CD4-positive, alpha-beta T cell treated with Interleukin-6 at 100 ng/mL for 8 hours (primary cell): ENCODE results near the gene THBS3.
A peak's percentile ranks its signal among the peaks of the same experiment; 100 is the strongest.
"Not testable (repeated sequence)": the region's sequence is repeated elsewhere in the genome, so short reads cannot be mapped to it uniquely, and the experiment has no call there.

Experiments
- DNase-seq: peaks from one replicate; pipeline ENCODE4 v3.0.0-alpha.2; 2020; ENCODE audit warnings: mixed read lengths, low spot score

THBS3 gene

DNA sequence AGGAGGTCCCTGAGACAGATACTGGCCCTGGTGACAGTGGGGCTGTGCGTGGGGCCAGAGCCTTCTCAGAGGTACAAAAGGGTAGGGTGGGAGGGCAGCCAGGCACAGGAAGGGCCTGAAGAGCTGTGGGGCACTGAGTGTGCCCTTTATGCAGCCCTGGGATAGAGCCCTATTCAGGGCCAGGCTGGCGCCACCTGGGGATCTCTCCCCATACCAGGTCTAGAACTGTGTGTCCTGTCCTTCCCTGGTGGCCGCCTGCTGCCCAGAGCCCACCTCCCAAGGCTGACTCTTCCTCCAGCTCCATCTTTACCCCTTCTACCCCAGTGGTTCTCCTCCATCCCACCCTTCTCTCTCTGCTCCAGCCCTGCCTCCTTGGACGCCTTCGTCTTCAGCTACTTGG lies 25.8 kb upstream of the THBS3 start:
- DNase-seq: not testable (repeated sequence)

- not testable (repeated sequence) for DNase-seq
Measured at GRCh38 chr1:155232001-155232978, 24.6 kb upstream of the THBS3 start.

- not testable (repeated sequence) for DNase-seq
Measured at GRCh38 chr1:155231302-155231701, 23.6 kb upstream of the THBS3 start.

DNA sequence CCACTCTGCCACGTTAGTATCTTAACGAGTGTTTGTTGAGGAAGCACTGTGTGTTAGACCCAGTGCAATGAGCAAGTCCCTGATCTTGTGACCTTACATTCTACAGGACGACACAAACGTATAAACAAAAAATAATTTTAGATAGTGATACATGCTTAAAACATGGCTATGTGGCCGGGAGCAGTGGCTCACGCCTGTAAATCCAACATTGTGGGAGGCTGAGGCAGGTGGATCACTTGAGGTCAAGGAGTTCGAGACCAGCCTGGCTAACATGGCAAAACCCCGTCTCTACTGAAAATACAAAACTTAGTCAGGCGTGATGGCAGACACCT lies 20.4 kb upstream of the THBS3 start:
- no peak for DNase-seq

DNA sequence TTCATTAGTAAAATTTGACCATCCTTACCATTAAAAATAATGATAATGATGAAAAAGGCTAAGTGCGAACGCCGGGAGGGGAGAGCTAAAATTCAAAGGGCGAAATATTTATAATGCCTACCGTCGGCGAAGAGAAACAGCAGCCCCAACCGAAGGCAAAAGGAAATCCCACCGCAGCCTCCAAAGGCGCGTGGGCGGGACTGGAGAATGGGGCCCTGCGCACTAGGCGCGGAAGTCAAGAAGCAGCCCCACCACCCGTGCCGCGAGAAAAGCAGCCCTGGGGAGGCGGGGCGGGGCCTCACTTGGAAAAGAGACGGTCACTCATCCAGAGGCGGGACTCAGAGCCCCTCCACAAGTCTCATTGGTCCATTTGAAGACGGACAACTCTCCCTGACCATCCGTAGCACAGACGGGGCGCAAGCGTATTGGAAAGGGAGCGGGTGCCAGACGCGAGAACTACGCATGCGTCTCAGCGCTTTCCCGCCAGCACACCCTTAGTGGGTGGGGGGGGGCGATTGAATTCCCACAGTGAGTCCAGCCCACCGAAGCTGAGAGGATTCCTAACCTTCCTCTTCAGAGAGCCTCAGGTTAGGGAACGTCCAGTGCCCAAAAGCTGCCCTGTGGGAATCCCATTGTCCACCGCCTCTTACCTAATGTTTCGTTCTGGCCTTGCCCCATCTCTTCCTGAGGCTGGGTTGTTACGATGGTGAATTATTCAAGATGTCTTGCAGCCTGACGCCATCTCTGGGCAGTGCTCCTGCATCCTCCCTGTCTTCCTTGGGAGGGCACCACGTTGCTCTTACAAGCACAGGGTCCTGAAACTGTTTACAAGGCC lies 19.8 kb upstream of the THBS3 start:
- DNase-seq: peak; percentile 99

DNA sequence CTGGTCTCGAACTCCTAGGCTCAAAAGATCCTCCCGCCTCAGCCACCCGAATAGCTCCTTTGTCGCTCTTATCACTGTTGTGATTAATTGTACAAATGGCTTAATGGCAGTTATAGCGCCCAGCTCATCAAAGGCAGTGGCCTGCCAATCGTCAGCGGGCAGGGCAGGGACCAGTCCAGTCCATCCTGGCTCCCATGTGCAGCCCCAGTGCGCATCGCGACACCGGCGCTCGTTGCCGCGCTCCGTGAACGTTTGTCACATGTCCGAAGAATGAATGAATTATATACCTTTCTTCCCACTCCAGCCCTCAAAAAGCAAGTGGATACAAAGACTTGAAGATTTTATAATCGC lies 19.2 kb upstream of the THBS3 start:
- DNase-seq: no peak

DNA sequence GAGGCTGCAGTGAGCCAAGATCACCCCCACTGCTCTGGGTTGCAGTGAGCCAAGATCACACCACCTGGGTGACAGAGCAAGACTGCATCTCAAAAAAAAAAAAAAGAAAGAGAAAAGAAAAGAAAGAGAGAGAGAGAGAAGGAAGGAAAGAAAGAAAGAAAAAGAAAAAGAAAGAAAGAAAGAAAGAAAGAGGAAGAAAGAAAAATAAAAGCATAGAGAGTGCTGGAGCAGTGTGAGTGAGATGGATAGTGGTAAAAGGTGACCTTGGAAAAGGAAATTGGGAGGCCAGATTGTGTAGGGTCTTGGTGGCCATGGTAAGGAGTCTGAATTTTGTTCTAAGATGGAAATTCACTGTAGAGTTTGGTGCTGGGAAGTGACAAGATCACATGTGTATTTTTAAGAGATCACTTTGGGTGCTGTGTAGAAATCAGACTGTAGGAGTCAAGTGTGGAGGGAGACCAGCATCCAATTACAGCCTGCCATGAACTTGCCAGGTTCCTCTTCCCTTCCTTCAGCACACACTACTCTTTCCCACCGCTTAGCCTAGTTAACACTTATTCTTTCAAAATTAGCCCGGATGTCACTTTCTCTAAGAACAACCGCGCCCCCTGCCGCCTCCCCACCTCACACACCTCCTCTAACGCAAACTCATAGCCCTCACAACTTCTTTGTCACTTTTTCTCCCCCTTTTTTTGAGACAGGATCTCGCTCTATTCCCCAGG lies 18.7 kb upstream of the THBS3 start:
- DNase-seq: peak; percentile 84

DNA sequence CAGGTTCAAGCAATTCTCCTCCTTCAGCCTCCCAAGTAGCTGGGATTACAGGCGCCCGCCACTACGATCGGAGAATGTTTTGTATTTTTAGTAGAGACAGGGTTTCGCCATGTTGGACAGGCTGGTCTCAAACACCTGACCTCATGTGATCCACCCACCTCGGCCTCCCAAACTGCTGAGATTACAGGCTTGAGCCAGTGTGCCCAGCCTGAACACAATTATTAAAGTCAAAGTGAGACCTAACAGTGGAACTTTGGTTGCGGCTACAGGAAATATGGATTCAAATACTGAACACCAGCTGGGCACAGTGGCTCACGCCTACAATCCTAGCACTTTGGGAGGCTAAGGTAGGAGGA lies 17.7 kb upstream of the THBS3 start:
- DNase-seq: not testable (repeated sequence)

- DNase-seq: no peak
Measured at GRCh38 chr1:155223047-155223446, 15.3 kb upstream of the THBS3 start.

DNA sequence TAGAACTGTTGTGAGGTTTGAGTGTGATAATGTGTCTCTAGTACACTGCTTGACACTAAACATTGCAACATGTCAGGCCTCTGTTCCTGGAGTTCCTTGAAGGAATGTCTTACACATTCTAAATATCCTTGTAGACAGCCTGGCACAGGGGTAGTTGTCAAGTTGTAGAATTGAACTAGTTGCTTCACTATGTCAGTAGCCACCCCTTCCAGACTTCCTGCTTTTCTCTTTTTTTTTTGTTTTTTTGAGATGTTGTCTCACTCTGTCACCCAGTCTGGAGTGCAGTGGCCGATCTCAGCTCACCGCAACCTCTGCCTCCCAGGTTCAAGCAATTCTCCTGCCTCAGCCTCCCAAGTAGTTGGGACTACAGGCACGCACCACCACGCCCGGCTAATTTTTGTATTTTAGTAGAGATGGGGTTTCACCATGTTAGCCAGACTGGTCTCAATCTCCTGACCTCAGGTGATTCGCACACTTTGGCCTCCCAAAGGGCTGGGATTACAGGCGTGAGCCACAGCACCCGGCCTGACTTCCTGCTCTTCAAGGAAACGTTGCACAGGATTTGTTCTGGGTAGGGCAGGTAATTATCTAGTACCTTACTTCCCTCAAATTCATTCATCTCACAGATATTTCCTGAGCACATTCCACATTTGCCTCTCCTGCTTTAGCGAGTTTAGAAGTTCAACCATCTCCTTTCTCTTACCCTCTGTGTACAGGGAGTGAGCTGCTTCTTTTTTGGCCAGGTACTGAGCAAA lies 12.7 kb upstream of the THBS3 start:
- DNase-seq: not testable (repeated sequence)

DNA sequence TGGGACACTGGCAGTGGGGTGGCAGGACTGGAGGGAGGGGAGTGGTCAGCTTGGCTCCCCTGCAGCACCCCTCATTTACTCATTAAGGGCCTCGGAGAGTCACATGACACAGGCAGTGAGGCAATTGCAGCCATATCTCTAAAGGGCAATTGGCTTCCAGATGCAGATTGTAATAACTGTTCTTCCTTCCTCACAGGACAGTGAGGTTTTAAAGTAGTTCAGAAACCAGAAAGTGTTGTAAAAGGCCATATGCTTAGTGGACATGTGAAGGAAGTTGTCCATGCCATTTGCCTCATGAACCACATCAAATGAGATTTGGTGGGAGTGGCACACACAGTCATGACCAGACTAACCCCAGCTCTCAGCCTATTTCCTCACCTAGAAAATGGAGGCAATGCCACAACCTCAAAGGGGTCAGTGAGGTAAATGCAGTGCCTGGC lies 11.9 kb upstream of the THBS3 start:
- DNase-seq: no peak

DNA sequence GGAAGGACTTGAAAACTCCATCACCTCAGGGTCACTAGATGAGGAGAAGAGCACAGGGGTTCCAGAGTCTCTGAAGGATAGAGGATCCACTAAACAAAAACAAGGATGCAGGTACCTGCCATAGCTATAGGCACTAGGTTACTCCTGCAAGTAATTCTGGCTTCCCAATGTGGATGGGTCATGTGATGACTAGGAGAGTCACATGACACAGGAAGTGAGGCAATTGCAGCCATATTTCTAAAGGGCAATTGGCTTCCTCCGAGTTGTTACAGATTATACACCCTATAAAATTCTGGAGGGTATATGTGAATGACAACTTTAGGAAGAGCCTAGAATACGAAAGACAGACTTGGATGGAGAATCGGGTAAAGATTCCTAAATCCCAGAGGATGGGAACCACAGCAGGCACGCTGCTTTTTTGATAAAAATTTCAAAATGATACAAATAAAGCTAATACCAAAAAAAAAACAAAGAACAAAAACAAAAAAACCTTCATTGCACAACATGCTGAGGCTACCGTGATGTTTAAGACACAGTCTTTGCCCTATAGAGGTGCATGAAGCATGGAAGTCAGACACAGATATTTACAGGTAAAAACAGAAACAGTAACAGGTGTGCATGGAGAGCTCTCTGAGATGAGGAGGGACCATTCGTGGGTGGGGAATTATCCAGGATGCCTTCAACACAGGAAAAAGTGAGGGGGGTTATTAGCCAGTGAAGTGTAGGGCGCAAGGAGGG lies 11.3 kb upstream of the THBS3 start:
- no peak for DNase-seq

DNA sequence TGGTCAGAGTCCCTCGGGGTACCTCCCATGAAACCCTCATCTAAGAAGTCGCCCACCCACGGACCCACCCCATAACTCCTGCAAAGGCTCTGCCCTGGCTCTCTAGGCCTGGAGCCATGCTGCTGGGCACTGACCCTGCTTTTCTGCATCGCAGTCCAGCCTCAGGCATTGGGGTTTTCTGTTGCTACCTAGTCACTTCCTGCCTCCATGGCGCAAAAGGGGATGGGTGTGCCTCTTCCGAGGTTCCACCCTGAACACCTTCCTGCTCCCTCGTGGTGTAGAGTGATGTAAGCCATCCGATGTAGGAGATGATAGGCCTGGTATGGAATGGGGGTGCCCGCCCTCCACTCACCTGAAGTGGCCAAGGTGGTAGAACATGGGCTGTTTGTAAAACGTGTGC lies 7.0 kb upstream of the THBS3 start:
- DNase-seq: not testable (repeated sequence)

- DNase-seq: not testable (repeated sequence)
Measured at GRCh38 chr1:155212051-155212440, 4.3 kb upstream of the THBS3 start.

DNA sequence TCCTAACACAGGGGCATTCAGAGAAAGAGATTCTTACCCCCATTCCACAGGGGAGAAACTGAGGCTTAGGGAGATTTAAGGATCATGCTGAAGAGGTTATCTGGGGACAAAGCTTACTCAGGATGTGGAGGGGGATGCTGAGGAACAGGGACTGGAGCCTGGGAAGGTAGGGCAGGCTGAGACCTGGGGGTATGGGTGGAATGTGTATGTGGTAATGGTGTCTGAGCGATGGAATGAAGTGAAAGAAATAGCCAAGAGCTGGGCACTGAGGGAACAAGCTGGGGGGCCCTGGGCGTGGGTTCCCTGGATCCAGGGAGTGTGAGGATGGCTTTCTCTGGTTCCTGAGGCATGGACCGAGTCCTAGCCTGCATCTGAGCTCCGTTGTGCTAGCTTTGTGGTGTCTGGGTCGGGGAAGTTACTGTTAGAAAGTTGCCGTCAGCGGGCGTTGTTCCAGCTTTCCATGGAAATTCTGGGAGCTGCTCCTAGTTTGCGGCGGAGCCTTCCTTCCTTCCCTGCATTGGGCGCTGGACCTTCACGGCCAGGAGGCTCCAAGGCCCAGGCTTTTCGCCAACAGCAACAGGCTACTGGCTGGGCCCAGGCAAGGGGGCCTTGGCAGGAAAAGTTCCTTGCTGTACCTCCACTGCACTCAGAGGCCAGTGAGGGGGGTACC lies 3.8 kb upstream of the THBS3 start:
- not testable (repeated sequence) for DNase-seq

DNA sequence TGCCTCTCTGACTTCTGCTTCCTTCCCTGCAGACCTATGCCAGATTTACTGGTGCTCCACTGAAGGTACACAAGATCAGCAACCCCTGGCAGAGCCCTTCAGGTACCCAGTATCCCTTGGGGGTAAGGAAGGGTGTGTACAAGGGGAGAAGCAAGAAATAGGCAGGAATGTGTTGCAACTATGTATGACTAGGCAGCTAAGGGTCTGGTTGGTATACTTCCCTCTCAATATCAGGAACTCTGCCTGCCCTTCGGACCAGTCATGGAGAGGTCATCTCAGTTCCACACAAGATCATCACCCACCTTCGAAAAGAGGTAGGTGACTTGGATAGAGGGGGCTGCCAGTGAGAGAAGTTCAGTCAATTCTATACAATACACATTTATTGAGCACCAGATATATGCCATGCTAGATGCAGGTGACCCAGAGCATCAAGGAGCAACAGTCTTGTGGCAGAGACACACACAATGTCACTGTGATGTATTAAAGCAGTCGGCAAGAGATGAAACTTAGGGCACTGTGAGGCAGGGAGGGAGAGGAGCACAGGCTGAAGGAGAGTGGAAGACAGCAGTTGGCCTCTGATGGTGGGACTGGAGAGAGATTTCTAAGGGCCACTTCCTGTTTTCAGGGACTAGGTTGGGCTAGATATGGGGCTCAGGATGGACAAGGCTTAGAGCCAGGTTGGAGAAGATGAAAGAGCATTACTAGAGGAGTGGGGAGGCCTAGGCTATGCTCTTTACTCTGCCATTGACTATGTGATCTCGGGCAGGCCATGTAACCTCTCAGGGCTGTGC lies 2.8 kb upstream of the THBS3 start:
- no peak for DNase-seq

DNA sequence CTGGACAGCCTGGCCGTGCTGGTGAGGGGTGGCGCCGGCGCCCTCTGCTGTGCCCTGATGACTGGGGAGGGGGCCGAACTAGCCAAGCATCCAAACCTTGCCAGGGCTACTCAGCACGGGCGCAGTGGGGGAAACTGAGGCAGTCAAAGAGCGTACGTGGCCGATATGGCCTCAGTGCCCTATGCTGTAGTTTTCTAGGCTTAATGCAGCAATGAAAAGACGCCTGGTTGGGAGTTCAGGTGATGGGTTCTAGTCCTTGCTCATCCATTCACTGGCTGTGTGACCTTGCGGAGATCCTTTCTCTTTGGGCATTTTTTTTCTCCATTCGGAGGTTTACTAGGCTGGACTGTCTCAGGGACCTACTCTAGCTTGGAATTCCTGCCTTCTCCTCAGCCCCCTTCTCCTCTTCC lies 1.6 kb upstream of the THBS3 start:
- DNase-seq: no peak

GRCh38 chr1:155208541-155209311 lies 1.0 kb upstream of the THBS3 start, which contains the start of gene MTX1:
Gene MTX1, plus strand, starts transcription at chr1:155208695. Its CDS starts 110 bp downstream, at chr1:155208805.
- DNase-seq: peak; percentile 86
